HL-60/S4 (cell line): ENCODE data around the gene CPEB3.

ENCODE experiments used
- in situ Hi-C: fragments of 300-500 bp; cut with MboI; formaldehyde crosslinking; loops from 2 replicates; pipeline ENCODE4 v1.14.3; 2022; ENCODE audit warnings: low sequenced_read_pairs

Gene CPEB3

DNA sequence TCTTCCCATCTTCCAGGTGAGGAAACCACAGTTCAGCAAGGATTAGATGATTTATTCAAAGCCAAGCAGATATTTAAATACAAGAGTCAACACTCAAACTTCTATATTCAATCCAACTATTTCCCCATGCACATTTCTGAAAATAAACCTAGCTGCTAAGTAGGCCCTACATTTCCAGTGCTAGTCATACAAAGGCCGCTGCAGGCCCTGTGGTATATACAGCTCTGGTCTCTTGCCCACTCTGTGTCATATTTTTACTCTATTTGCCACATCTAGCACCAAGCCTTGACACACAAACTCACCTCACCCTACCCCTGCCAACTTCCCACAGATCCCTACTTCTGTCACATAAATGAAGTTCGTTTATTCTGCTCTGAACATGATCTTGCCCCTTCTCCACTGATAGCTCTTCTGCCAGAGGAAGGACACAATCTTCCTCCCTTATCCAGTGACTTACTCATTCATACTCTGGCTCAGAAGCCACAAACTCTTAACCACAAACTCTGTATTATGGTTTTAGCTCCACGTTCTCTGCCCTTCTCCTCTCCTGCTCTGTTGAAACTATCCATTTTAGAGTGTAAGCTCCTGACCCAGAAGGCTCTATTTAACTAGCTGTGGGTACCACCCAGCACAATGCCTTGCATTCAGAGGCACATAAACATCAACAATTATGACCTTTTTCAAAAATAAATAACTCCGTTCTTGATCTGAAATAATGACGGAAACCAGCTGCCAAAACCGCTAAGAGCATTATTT lies 180.7 kb downstream of the CPEB3 start:
- in situ Hi-C loops, result no loop called here

DNA sequence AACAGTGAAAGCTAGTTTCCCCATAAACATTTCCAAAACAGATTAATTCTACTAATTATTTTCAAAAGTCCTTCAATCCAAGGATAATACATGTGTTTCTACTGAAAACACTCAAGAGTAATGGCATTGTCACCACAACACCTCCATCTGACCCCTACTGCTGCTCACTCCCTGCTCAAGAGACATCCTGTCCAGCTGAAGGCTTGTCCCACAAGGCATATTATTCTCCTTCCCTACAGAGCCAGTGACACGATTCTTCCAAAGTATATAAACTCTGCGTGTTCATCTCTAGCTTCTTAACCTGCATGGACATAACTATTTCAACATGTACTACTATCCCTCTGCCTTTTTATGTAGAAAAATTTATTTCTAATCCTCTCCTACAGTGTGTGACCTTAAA lies 182.1 kb downstream of the CPEB3 start:
- in situ Hi-C loops, result no loop called here

GRCh38 chr10:92108120-92108519 lies 182.8 kb downstream of the CPEB3 start:
- in situ Hi-C loops, result no loop called here

DNA sequence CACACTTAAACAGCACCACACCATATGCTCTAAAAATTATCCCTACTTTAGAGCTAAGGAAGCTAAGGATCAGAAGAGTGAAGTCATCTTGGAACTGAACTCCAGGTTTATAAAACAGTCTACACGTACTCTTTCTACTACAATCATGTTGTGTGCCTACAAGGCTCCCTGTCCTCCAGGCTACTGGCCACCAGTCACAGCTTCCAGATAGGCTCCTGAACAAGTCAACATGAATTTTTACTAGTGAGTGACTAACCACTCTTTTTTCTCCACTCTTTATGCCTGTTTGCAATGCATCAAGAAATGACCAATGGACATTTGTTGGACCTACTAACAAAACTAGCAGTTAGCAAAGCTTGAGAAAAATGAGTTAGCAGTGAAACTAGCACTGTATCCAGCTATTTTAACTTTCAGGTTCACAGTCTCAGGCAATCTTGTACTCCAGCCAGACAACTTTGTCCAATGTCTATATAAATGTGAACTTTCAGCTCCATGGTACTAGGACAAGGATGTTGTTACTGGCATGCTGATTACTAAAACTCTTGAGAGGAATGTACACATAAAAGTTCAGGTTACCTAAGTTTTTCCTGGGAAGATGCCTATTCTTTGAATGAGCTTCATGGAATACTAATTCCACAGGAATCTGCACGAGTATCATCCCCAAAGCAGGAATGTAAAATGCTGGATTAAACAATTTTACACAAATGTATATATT lies 187.3 kb downstream of the CPEB3 start:
- in situ Hi-C loops, result no loop called here

DNA sequence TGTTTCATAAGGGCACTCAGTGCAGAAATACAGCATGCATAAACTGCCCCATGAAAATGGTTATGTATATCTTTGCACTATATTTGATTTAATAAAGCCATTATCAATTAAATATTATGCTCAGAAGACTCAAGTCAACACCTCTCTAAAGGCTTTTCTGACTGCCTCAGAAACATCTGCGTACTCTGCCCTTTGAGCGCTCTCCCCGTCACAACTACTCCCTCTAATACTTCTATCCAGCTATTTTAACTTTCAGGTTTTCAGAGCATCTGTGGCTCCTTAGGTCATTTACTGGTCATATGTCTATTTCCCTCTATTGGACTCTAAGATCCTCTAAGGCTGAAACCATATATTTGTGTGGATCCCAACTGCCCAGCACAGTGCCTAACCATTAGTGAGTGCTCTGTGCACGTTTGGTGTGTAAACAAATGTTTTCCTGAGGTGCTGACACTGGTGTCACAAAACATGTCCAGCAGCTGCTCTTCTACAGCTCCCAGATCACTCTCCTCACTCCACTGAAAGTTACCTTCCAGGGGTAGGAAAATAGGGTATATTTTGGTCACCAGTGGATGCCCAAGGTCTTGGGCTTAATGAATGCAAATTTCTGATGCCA lies 188.2 kb downstream of the CPEB3 start:
- in situ Hi-C loops, result no loop called here

DNA sequence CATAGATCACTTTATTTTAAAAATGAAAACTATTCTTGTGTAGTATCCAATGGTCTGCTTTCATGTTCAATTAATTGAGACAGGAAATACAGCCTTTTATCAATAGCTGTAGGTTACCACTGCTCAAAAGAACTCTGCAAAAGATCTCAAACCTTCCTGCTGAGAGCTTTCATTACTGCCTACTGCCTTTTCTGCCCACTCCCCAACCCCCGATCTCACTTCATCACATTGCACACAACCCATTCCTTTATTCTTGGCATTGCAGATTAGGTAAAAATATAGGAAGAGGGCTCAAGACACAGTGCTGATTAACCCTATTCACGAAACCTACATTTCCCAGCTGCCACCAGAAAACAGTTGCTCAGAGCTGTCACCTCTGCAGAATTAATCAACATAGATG lies 195.9 kb downstream of the CPEB3 start:
- in situ Hi-C loops, result no loop called here

DNA sequence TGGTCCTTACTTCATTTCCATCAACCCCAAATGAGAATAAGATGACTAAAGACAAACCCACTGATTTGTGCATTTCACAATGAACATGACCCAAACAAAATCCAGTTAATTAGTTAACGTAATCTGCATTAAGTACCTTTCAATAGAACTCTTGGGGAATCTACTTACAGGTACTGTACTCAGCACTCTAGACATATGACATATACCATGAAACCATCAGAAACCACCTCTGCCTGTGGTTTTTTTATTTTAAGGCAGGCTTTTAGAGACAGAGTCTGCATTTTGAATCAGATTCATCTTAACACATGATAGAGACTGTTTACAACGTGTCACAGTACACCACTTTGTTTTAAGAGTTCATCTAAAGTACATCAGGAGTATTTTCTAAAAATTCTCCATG lies 198.9 kb downstream of the CPEB3 start:
- in situ Hi-C loops, result no loop called here

DNA sequence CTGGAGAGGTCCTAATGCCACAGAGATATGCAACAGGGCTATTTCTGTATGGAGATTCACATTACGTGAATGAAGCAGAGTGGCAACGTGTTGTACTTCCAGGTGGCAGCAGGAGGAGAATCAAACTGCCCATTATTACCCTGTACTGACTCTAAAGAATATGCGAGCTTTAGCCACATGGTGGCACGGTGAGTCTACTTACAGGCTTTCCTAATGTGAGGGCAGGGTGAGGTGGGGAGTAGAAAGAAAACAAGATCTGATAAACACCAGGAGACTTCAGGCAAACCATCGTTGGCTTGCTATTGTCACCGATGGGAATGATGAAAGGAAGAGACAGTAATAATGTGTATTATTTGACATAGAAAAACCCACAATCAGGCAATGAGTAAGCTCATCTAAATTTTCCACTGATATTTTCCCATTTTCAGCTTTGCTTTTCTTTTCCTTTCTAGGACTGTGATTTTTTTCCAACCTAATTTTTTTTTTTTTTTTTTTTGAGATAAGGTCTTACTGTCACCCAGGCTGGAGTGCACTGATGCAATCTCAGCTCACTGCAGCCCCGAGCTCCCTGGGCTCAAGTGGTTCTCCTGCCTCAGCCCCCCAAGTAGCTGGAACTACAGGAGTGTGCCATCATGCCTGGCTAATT lies 203.0 kb downstream of the CPEB3 start:
- in situ Hi-C loops, result loop anchor here (10.0 kb wide), 1 partner anchor 347 kb away; no protein-coding TSS in a partner anchor

- in situ Hi-C loops, result loop anchor here (10.0 kb wide), 1 partner anchor 352 kb away; no protein-coding TSS in a partner anchor
Observed at GRCh38 chr10:92082583-92083280, 208.1 kb downstream of the CPEB3 start.

DNA sequence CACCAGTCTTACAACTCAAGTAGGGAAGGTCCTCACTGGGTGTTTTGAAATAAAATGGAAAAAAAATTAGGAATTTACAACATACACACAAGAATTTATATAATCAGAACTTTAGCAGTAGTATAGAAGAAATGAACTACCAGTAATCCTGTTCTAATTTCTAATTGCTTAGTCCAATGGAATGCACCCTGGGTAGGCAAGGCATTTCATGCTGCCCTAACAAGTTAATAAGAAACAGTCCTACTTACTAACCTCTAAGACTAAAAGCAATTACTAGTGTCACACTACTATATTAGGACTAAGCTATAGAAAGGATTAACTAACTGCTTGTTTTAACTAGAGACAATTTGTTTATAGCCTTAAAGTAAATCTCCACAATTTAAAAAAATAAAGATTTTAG lies 209.2 kb downstream of the CPEB3 start:
- in situ Hi-C loops, result loop anchor here (10.0 kb wide), 1 partner anchor 353 kb away; no protein-coding TSS in a partner anchor

GRCh38 chr10:92080244-92080643 lies 210.6 kb downstream of the CPEB3 start:
- in situ Hi-C loops, result loop anchor here (10.0 kb wide), 1 partner anchor 355 kb away; no protein-coding TSS in a partner anchor

GRCh38 chr10:92079003-92079402 lies 211.9 kb downstream of the CPEB3 start:
- in situ Hi-C loops, result no loop called here

- in situ Hi-C loops, result no loop called here
Observed at GRCh38 chr10:92076722-92077121, 214.2 kb downstream of the CPEB3 start.

DNA sequence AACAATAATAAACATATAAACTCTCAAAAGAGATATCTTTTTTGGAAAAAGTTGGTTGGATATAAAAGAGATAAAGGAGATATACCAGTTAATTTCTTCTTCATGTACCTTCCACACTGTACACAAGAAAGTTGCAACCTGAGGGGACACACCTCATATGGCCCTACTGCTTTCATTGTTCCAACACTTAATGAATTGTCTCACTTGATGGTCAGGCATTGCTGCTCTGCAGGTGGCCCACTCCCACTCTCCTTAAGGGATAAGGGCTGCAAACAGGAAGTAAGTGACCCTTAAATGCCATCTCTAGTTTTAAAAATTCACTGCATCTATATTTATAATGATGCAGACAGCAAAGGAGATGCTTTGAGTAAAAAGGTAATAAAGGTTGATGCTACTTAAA lies 215.0 kb downstream of the CPEB3 start:
- in situ Hi-C loops, result no loop called here

GRCh38 chr10:92074126-92074887 lies 216.6 kb downstream of the CPEB3 start:
- in situ Hi-C loops, result no loop called here

DNA sequence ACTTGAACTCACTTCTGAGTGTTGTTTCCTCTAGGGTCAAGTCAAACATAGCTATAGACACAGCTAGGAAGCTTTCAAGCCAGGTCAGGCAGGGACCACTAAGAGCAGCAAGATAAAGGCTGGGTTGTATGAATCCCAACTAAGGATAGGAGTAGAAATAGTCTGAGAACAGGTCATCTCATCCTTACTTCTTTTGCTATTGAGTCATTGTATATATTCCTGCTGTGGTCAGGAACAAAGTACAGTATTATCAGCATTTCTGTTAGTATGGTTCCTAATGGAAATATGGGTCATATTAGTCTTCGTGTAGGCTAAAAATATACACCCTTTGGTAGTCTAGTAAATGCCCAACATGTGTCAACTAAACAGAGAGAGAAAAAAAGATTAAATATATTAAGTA lies 222.0 kb downstream of the CPEB3 start:
- in situ Hi-C loops, result no loop called here

GRCh38 chr10:92066386-92066785 lies 224.5 kb downstream of the CPEB3 start:
- in situ Hi-C loops, result no loop called here

GRCh38 chr10:92064506-92064905 lies 226.4 kb downstream of the CPEB3 start:
- in situ Hi-C loops, result no loop called here

DNA sequence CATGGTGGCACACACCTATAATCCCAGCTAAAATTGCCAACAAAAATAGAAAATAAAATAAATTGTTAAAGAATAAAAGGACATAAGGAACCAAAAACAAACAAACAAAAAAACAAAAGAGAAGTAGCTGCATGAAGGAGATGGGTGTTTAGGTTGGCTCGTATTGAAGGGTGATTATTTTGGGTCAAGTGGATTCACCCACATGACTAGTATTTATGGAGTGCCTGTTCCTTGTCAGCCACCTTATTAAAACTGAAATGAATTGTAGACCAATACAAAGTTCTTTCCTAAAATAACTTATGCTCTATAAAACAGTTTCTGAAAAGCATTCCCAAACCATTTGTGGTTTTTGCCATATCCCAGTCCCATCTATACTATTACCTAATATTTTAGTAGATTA lies 228.6 kb downstream of the CPEB3 start:
- in situ Hi-C loops, result no loop called here

DNA sequence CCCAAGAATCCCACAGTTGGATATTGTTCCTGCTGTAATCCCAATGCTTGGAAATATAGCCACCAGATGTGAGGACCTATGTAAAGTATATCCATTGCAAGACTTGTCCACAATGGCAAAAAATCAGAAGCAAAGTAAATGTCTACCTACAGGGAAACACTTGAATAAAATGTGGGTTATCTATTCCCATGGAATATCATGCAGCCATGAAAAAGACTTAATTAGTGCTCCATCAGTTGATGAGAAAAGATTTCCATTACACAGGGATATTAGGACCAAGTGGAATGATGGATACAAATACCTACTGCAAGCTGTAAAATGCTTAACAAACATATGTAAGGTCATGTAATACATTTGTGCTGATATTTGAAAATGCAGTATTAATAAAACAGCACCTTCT lies 236.1 kb downstream of the CPEB3 start:
- in situ Hi-C loops, result no loop called here
